CD8-positive, alpha-beta memory T cell (primary cell): Measurements from ENCODE around the gene AUTS2. TPM values are rescaled to one million over a fixed set of nuclear protein-coding genes. Genes with fewer than 3 reads are reported as not detected.

ENCODE experiments used
- CTCF ChIA-PET: fragments of 350-600 bp; sonication (Branson Sonifier 250); formaldehyde crosslinking; loops from one replicate; lab custom pipeline; 2021; ENCODE audit warnings: antibody characterized with exemption; lab: Charles Lee
- POLR2A ChIA-PET: fragments of 350-600 bp; sonication (Branson Sonifier 250); formaldehyde crosslinking; loops from one replicate; lab custom pipeline; 2021; ENCODE audit warnings: antibody characterized with exemption; lab: Charles Lee
- DNase-seq, 5 donors: peaks; one replicate each; pipeline versions ENCODE4 v3.0.0 to v3.0.0-alpha.2; 2020 to 2022; ENCODE audit warnings: mixed read lengths in 1 of 5
- H3K27ac ChIP-seq: one replicate; pipeline ENCODE4 v1.7.0; 2013; ENCODE audit warnings: low read depth, mild to moderate bottlenecking, low read length, moderate library complexity
- H3K27me3 ChIP-seq: 2 replicates; pipeline ENCODE4 v1.7.0; 2013; ENCODE audit warnings: low read length, mild to moderate bottlenecking; ENCODE audit not compliant: insufficient read depth, poor library complexity, severe bottlenecking
- H3K36me3 ChIP-seq: 2 replicates; pipeline ENCODE4 v1.7.0; 2013; ENCODE audit warnings: mild to moderate bottlenecking, low read length, moderate library complexity; ENCODE audit not compliant: insufficient read depth
- H3K4me1 ChIP-seq: 2 replicates; pipeline ENCODE4 v1.7.0; 2013; ENCODE audit warnings: mild to moderate bottlenecking, low read length, moderate library complexity; ENCODE audit not compliant: insufficient read depth
- H3K4me3 ChIP-seq: 2 replicates; pipeline ENCODE4 v1.7.0; 2013; ENCODE audit warnings: mild to moderate bottlenecking, low read length
- H3K9me3 ChIP-seq: 2 replicates; pipeline ENCODE4 v1.7.0; 2013; ENCODE audit warnings: mild to moderate bottlenecking, low read length
- H3K27ac Mint-ChIP-seq, 8 donors: one replicate each; pipeline ENCODE4 v1.8.0; 2020 to 2021; ENCODE audit warnings: mixed read lengths in 8 of 8, mild to moderate bottlenecking in 6 of 8, inconsistent platforms in 3 of 8, moderate library complexity in 3 of 8
- H3K27me3 Mint-ChIP-seq, 2 donors: one replicate each; pipeline ENCODE4 v1.8.0; 2020 to 2021; ENCODE audit warnings: mixed read lengths in 2 of 2, mild to moderate bottlenecking in 1 of 2, moderate library complexity in 1 of 2
- H3K36me3 Mint-ChIP-seq, 3 donors: one replicate each; pipeline ENCODE4 v1.8.0; 2020 to 2021; ENCODE audit warnings: mixed read lengths in 3 of 3, inconsistent platforms in 1 of 3, mild to moderate bottlenecking in 1 of 3
- H3K4me1 Mint-ChIP-seq, 3 donors: one replicate each; pipeline ENCODE4 v1.8.0; 2020 to 2021; ENCODE audit warnings: mixed read lengths in 3 of 3, inconsistent platforms in 1 of 3, mild to moderate bottlenecking in 1 of 3
- H3K4me3 Mint-ChIP-seq, 7 donors: one replicate each; pipeline ENCODE4 v1.8.0; 2020 to 2021; ENCODE audit warnings: mixed read lengths in 7 of 7, mild to moderate bottlenecking in 6 of 7, moderate library complexity in 4 of 7, inconsistent platforms in 2 of 7
- H3K9me3 Mint-ChIP-seq, 5 donors: one replicate each; pipeline ENCODE4 v1.8.0; 2020 to 2022; ENCODE audit warnings: mixed read lengths in 5 of 5, mild to moderate bottlenecking in 3 of 5, moderate library complexity in 2 of 5, inconsistent platforms in 1 of 5
- polyA plus RNA-seq: library from polyadenylated mRNA; unstranded; fragments of 300-500 nt; fragmentation: Illumina TruSeq; gene quantifications from one replicate; pipeline ENCODE4 v1.2.3, GENCODE V29; 2021
- total RNA-seq, 2 experiments: library from RNA; stranded (reverse); gene quantifications; one replicate each; pipeline ENCODE4 v1.2.3, GENCODE V29; 2021

Gene AUTS2
- total and polyA plus RNA-seq, 3 experiments from 2014 or later = 4.4 to 9.9 (median 5.3) TPM

DNA sequence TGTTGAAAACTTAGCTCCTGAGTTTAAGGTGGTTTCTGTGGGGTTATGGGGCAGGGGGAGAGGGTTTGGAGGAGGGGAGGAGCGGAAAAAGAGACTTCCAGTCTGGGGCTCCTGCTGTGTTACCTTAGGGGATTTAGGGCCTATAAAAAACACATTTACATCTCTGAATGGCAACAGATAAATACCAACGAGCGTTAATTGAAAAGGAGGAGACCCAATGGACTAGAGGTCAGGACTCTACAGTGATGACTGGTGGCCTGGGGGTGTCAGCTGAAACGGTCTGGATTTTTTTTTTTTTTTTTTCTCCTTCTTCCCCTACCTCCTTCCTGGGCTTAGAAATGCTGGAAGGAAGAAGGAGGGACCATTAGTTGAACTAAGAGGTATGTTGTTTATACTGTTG is 47.4 kb downstream of the AUTS2 start:
- POLR2A ChIA-PET = no interaction called here
- no peak overlapping the region for H3K27ac Mint-ChIP-seq

DNA sequence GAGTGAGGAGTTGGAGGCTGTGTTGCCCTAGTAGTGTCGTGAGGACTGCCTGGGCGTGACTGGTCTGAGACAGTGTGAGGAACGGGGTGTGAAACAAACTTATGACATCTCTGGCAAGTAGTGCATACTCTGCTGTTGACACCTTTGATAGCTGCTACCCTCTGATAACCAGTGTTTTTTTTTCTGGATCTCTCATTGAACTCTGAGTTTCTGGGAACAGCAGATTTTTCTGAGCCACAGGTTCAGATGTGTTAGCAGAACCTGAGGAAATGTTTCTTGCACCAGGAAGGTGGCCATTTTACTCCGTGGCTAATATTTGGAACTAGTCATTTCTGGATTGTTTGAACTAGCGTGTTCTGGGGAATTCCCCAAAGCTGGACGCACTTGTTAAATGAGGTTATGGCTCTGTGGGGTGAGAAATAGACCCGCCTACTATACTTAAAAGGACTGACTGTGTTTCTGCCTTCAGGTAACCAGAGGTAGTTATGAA is 52.9 kb downstream of the AUTS2 start:
- no peaks in the 10 kb centered on the region for H3K9me3 ChIP-seq
- no peak overlapping the region for H3K27ac ChIP-seq
- H3K36me3 ChIP-seq = no peaks in the 10 kb centered on the region
- Mint-ChIP-seq H3K27me3 (peaks cover 0 to 2% of the 10 kb centered on the region in 2 donors), H3K9me3 (no peaks in the 10 kb centered on the region), H3K36me3 (no peaks in the 10 kb centered on the region), H3K27ac (peak overlapping the region in 3 of 8 donors; percentile 15 to 85 (median 30)), H3K4me1 (peaks cover 11 to 17% (median 12%) of the 10 kb centered on the region in 3 donors), H3K4me3 (peak overlapping the region in 2 of 7 donors; percentile 1 to 9)
- peak in 1 of 5 donors; percentile 1 for DNase-seq
- no peaks in the 10 kb centered on the region for H3K27me3 ChIP-seq
- CTCF ChIA-PET = no interaction called here
- H3K4me3 ChIP-seq = no peak overlapping the region
- H3K4me1 ChIP-seq = no peaks in the 10 kb centered on the region
- POLR2A ChIA-PET = no interaction called here

More for the DNA sequence above, 47.4 kb downstream of the AUTS2 start:
- DNase-seq = no peak
- H3K27me3 Mint-ChIP-seq = peaks cover 0 to 2% of the 10 kb centered on the region in 2 donors
- CTCF ChIA-PET = no interaction called here
- no peaks in the 10 kb centered on the region for H3K36me3 Mint-ChIP-seq
- H3K4me1 ChIP-seq = no peaks in the 10 kb centered on the region
- H3K4me3 Mint-ChIP-seq = no peak overlapping the region
- peaks cover 0 to under 1% (median under 1%) of the 10 kb centered on the region in 3 donors for H3K4me1 Mint-ChIP-seq
- no peaks in the 10 kb centered on the region for H3K27me3 ChIP-seq
- H3K36me3 ChIP-seq = no peaks in the 10 kb centered on the region
- H3K9me3 ChIP-seq = no peaks in the 10 kb centered on the region
- no peaks in the 10 kb centered on the region for H3K9me3 Mint-ChIP-seq
- H3K27ac ChIP-seq = no peak overlapping the region
- H3K4me3 ChIP-seq = no peak overlapping the region

DNA sequence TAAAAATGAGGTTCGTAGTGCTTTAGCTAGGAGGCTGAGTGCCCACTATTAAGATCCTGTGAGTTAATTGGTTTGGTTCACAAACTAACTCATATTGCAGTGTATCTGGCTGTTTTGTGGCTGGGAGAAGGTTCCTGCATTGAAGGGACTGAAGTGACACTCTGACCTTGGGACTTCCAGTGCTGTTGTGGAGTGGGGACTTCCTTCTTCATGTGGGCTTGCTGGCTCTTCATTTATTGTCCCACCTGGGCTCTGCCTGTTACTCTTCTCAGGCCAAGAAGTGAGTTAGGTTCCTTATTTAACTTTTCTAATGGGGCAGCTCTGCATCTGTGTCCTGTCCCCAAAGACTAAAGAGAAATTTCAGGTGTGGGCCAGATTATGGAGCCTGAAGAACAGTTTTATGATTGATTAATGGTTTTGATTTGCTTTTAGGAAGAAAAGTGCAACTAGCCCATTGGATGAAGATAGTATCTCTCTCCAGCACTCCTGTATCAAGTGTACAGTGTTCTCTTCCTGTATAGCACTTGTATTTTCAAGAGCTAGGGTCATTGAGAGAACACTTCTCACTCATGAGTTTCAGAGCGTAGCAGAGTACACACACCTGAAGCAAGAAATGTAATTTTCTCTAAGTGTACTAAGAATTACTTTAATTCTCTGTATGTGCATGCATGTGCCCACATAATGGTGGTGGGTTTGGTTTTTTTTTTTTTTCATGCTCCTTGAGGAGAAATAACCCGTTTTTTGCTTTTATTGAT is 54.8 kb downstream of the AUTS2 start:
- CTCF ChIA-PET = no interaction called here
- Mint-ChIP-seq H3K4me3 (no peak overlapping the region), H3K27ac (no peak overlapping the region), H3K4me1 (peaks cover 11 to 17% (median 12%) of the 10 kb centered on the region in 3 donors), H3K27me3 (no peaks in the 10 kb centered on the region), H3K36me3 (no peaks in the 10 kb centered on the region), H3K9me3 (no peaks in the 10 kb centered on the region)
- Histone ChIP-seq H3K27me3 (no peaks in the 10 kb centered on the region), H3K4me1 (no peaks in the 10 kb centered on the region), H3K4me3 (no peak overlapping the region), H3K27ac (no peak overlapping the region), H3K9me3 (no peaks in the 10 kb centered on the region), H3K36me3 (no peaks in the 10 kb centered on the region)
- no peak for DNase-seq
- POLR2A ChIA-PET = no interaction called here

DNA sequence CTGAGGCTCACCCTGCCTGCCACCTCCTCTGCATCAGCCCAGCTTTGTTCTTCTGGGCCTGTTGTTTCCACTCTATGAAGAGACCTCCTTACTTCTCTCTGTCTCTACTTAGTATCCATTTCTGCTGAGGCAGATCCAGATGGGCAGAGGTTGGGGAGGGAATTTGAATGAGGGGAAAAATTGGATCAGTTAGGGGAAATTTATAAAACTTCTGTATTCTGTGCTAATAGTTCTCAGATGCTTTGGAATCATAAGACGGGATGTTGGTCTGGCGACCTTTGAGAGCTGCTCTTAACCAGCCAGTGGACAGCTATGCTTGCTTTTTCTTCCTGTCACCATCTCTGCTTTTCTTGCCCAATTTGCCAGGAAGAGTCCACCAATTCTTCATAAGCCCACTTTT is 55.5 kb downstream of the AUTS2 start:
- DNase-seq = no peak
- H3K9me3 ChIP-seq = no peaks in the 10 kb centered on the region
- no peaks in the 10 kb centered on the region for H3K27me3 ChIP-seq
- H3K4me1 ChIP-seq = no peaks in the 10 kb centered on the region
- H3K36me3 ChIP-seq = no peaks in the 10 kb centered on the region
- ChIA-PET POLR2A (no interaction called here), CTCF (no interaction called here)
- no peak overlapping the region for H3K4me3 Mint-ChIP-seq
- H3K36me3 Mint-ChIP-seq = no peaks in the 10 kb centered on the region
- no peak overlapping the region for H3K27ac ChIP-seq
- H3K27ac Mint-ChIP-seq = no peak overlapping the region
- H3K9me3 Mint-ChIP-seq = no peaks in the 10 kb centered on the region
- H3K4me1 Mint-ChIP-seq = peaks cover 11 to 17% (median 12%) of the 10 kb centered on the region in 3 donors
- no peak overlapping the region for H3K4me3 ChIP-seq
- H3K27me3 Mint-ChIP-seq = no peaks in the 10 kb centered on the region

DNA sequence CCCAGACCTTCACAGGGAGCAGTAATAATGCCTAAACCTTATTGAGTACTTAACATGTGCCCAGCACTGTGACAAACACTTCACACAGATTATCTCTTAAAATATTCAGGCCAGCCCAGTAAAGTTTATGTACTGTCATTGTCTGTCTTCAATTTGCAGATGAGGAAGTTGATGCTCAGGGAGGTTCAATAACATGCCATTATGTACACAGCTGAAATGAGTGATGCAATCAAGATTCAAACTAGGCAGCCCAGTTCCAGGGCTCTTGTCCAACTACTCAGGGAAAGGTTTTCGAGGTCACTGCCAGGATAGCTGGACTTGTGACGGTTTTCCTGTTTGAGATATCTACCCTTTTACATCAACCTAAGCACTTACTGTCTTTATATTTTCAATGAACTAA is 56.1 kb downstream of the AUTS2 start:
- no peaks in the 10 kb centered on the region for H3K9me3 Mint-ChIP-seq
- Histone ChIP-seq H3K27ac (no peak overlapping the region), H3K36me3 (no peaks in the 10 kb centered on the region), H3K4me3 (no peak overlapping the region), H3K4me1 (no peaks in the 10 kb centered on the region), H3K9me3 (no peaks in the 10 kb centered on the region), H3K27me3 (no peaks in the 10 kb centered on the region)
- H3K27me3 Mint-ChIP-seq = no peaks in the 10 kb centered on the region
- ChIA-PET CTCF (no interaction called here), POLR2A (no interaction called here)
- no peaks in the 10 kb centered on the region for H3K36me3 Mint-ChIP-seq
- no peak overlapping the region for H3K4me3 Mint-ChIP-seq
- H3K27ac Mint-ChIP-seq = no peak overlapping the region
- H3K4me1 Mint-ChIP-seq = peaks cover 11 to 17% (median 12%) of the 10 kb centered on the region in 3 donors
- DNase-seq = no peak

DNA sequence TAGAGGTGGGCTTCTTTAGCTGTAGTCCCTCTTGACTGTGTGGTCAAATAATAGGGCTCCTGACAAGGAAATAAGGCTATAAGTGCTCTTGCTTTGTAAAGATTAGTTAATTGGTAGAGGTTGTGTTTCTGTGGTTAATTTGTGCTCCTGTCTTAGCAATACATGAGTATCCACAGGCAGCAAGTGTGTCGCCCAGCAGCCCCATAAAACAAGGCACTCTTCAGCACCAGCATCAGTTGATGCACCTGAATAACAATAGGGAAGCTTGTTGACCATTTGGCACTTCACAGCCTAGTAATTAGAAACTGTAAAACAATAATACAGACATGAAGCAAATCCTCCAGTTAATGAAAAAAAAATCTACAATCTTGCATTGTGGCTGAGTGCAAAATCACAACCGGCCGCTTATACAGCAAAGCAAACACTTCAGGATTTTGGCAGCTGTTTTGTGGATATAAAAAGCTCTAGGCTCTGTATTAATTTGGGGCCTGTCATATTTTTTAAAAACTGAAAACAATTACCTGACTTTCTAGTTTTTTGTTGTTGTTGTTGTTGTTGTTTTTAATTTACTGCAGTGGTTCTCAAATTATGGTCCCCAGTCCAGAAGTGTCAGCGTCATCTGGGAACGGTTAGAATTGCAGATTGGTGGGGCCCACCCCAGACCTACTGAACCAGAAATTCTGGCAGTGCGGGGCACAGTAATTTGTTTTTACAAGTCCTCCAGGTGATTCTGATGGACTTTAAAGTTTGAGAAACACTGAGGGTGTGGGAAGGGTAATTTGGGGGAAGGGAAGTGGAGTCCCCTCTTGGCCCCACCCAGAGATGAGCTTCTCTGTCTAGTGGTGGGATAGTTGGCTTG is 56.8 kb downstream of the AUTS2 start:
- ChIA-PET CTCF (no interaction called here), POLR2A (no interaction called here)
- no peaks in the 10 kb centered on the region for H3K36me3 Mint-ChIP-seq
- no peaks in the 10 kb centered on the region for H3K4me1 ChIP-seq
- no peak overlapping the region for H3K4me3 ChIP-seq
- peaks cover 0 to 4% of the 10 kb centered on the region in 2 donors for H3K27me3 Mint-ChIP-seq
- no peaks in the 10 kb centered on the region for H3K9me3 Mint-ChIP-seq
- peaks cover 11 to 17% (median 12%) of the 10 kb centered on the region in 3 donors for H3K4me1 Mint-ChIP-seq
- no peak for DNase-seq
- no peaks in the 10 kb centered on the region for H3K27me3 ChIP-seq
- no peak overlapping the region for H3K27ac ChIP-seq
- no peaks in the 10 kb centered on the region for H3K9me3 ChIP-seq
- no peak overlapping the region for H3K27ac Mint-ChIP-seq
- H3K4me3 Mint-ChIP-seq = no peak overlapping the region
- H3K36me3 ChIP-seq = no peaks in the 10 kb centered on the region

DNA sequence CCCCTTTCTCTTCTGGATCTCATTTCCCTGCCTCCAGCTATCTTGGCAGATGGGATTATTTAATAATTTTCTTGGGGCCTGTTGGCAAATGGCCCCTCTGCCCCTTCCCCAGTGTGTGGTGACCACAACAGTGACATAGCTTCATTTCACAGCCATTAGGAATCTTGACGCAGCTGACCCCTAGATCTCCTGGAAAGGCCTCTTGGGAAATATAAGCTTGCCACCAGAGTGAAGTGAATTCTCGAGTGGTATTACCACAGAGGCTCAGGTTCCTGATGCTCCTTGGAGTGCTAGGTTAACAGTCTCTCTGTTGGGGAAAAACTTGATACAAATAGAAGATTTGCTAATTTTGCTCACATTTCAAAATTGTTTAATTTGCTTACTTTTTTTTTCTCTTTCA is 57.8 kb downstream of the AUTS2 start:
- Histone ChIP-seq H3K4me1 (no peaks in the 10 kb centered on the region), H3K4me3 (no peak overlapping the region), H3K27ac (no peak overlapping the region), H3K9me3 (no peaks in the 10 kb centered on the region), H3K27me3 (no peaks in the 10 kb centered on the region), H3K36me3 (no peaks in the 10 kb centered on the region)
- no peak overlapping the region for H3K27ac Mint-ChIP-seq
- H3K27me3 Mint-ChIP-seq = peaks cover 0 to 7% of the 10 kb centered on the region in 2 donors
- no peaks in the 10 kb centered on the region for H3K9me3 Mint-ChIP-seq
- CTCF ChIA-PET = no interaction called here
- POLR2A ChIA-PET = no interaction called here
- peaks cover 7 to 12% (median 9%) of the 10 kb centered on the region in 3 donors for H3K4me1 Mint-ChIP-seq
- no peak for DNase-seq
- no peak overlapping the region for H3K4me3 Mint-ChIP-seq
- no peaks in the 10 kb centered on the region for H3K36me3 Mint-ChIP-seq

DNA sequence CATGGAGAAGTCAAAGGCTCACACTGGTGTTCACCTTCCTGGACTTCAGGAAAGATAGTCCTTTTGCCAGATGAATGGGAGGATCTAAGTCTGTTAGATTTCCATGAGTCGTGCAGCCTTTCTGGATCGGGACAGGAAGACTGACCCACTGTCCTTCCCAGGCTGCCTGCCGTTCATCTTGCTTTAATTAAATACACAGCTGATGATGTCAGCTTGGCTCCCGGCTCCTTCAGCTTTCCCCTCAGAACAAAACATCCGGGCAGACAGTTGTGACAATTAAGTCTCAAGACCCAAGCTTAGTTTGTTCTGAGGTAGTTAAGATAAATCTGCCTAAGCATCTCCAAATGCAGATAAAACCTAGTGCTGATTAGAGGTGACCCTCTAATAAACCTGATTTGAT is 58.6 kb downstream of the AUTS2 start:
- ChIA-PET CTCF (no interaction called here), POLR2A (no interaction called here)
- no peaks in the 10 kb centered on the region for H3K36me3 ChIP-seq
- H3K27me3 ChIP-seq = no peaks in the 10 kb centered on the region
- no peak overlapping the region for H3K4me3 ChIP-seq
- Mint-ChIP-seq H3K9me3 (no peaks in the 10 kb centered on the region), H3K4me3 (no peak overlapping the region), H3K4me1 (peaks cover 0 to 4% (median 1%) of the 10 kb centered on the region in 3 donors), H3K36me3 (no peaks in the 10 kb centered on the region), H3K27me3 (peaks cover 0 to 7% of the 10 kb centered on the region in 2 donors), H3K27ac (no peak overlapping the region)
- no peak for DNase-seq
- H3K27ac ChIP-seq = no peak overlapping the region
- no peaks in the 10 kb centered on the region for H3K4me1 ChIP-seq
- no peaks in the 10 kb centered on the region for H3K9me3 ChIP-seq
